Measurements from ENCODE around the gene THPO.

THPO gene

GRCh38 chr3:184362668-184363546, 15.1 kb downstream of the THPO start:
- TF ChIP-seq ZNF274 (IDR thresholded peaks at IDR 0.05; ENCODE audit: low read depth, low read length) = no peak

GRCh38 chr3:184361932-184362667, 15.9 kb downstream of the THPO start:
- H3K4me3 ChIP-seq (ENCODE audit: low read length) = peak overlapping the region; percentile 86
- TF ChIP-seq ZNF274 (IDR thresholded peaks at IDR 0.05; ENCODE audit: low read depth, low read length) = no peak

More at GRCh38 chr3:184362668-184363546, 15.1 kb downstream of the THPO start:
- peak overlapping the region; percentile 86 for H3K4me3 ChIP-seq (ENCODE audit: low read length)

DNA sequence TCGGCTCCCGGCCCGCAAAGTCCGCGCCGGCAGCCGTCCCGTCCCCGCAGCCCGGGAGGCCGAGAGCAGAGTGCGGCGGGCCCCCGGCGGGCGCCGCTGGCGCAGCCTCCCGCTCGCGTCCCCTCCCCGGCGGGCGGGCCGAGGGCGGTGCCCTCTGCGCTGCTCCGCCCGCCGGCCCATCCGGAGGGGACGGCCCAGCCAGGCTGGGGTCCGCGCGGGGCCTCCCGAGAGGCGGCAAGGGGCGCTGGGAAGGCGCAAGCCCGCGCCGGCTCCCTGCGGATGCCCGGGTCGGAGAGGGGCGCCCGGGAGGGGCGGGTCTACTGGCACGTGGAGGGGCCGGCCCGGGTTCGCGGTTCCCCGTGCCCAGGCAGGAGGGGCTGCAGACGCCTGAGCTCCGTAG, 16.5 kb downstream of the THPO start, which contains the start of the genes CLCN2 and POLR2H:
CLCN2 (minus strand) TSS at position 74 of the 400 bp plus-strand sequence. CDS start 126 bp downstream, outside the sequence.
POLR2H (plus strand) TSS at position 179 of the 400 bp plus-strand sequence. CDS start 1,783 bp downstream, outside the sequence.
- TF ChIP-seq ZNF274 (IDR thresholded peaks at IDR 0.05; ENCODE audit: low read depth, low read length) = no peak
- H3K4me3 ChIP-seq (ENCODE audit: low read length) = peak within 1 kb of the TSS; percentile 86

- TF ChIP-seq ZNF274 (IDR thresholded peaks at IDR 0.05; ENCODE audit: low read depth, low read length) = no peak
- H3K4me3 ChIP-seq (ENCODE audit: low read length) = peak overlapping the region; percentile 86; the same call in 1 of the 2 replicates
Measured at GRCh38 chr3:184360929-184361531, 17.0 kb downstream of the THPO start.

DNA sequence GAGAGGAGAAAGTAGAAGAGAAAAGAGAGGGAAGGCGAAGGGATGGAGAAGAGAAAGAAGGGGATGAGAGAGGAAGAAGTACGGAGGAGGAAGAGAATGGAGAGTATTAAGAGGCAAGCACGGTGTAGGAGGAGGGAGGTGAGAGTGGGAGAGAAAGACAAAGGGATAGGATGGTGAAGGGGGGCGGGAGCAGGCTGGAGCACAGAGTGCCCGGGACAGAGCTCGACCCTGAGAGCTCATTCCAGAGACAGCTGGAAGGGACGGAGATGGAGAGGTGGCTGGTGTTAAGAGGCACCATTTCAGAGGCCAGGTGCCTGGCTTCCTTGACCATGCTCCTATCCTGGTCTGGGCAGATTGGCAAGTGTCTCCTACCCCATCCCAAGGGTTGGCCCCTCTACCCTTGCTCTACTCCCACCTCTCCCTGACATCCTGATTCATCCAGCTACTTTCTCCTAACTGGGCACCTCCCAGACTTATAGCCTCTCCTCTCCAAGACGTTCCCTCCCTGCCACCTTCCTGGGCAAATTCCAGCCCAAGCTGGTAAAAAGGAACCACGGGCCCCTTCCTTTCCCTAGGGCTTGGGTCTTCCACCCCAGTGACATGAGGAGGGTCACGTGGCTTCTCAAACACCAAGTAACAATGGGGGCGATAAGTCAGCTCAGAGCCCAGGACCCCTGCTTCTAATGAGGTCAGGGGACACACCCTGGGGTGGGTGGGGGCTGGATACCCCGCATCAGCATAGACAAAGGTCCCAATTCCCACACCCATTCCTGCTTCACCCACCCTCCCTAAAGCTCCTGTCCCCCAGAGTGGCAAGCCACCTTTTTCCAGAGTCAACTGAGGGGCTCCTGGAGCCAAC, 17.7 kb downstream of the THPO start:
- no peak for TF ChIP-seq ZNF274 (IDR thresholded peaks at IDR 0.05; ENCODE audit: low read depth, low read length)
- H3K4me3 ChIP-seq (ENCODE audit: low read length) = no peak overlapping the region; the same call in 1 of the 2 replicates

DNA sequence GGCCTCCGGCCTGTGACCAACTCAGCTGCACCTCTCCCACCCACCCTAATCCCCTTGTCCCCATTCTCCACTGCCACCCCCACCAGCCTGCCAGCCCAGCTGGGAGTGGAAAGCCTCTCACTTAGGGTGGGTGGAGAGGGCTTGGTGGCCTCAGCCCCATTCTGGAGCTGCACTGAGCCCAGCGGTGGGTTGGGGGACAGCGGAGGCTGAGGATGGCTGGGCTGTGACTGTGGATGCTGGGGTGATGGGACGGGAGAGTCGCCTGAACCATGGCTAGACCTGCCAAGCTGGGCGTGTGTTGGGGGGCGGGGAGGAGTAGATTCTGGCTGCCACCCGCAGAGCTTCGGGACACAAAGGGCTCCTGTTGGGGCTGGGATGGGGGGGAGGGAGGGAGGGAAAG, 18.4 kb downstream of the THPO start:
- no peak overlapping the region for H3K4me3 ChIP-seq (ENCODE audit: low read length)
- no peak for TF ChIP-seq ZNF274 (IDR thresholded peaks at IDR 0.05; ENCODE audit: low read depth, low read length)

DNA sequence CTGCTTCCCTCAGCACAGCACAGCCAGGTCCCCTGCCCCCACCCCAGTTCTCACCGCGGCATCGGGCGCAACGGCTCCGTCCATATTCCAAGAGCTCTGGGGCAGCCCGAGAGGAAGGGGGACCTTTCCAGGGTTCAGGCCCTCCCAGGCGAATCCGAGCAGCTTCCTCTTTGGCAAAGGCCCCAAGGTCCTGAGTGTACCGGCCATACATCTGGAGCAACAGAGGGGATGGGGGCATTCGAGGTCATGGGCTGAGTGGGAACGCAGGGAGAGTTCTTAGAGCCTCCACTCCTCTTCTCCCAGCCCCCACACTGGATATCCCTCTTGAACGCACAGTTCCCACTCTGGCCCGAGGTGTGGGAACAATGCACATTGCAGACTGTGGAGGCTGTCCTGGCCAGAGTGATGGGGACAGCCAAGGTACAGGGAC, 19.1 kb downstream of the THPO start:
- H3K4me3 ChIP-seq (ENCODE audit: low read length) = no peak overlapping the region
- no peak for TF ChIP-seq ZNF274 (IDR thresholded peaks at IDR 0.05; ENCODE audit: low read depth, low read length)

- no peak overlapping the region for H3K4me3 ChIP-seq (ENCODE audit: low read length)
- no peak for TF ChIP-seq ZNF274 (IDR thresholded peaks at IDR 0.05; ENCODE audit: low read depth, low read length)
Measured at GRCh38 chr3:184358124-184358767, 19.8 kb downstream of the THPO start.

GRCh38 chr3:184357248-184358123, 20.5 kb downstream of the THPO start:
- no peak overlapping the region for H3K4me3 ChIP-seq (ENCODE audit: low read length)
- no peak for TF ChIP-seq ZNF274 (IDR thresholded peaks at IDR 0.05; ENCODE audit: low read depth, low read length)

GRCh38 chr3:184355261-184356040, 22.6 kb downstream of the THPO start:
- no peak overlapping the region for H3K4me3 ChIP-seq (ENCODE audit: low read length)
- no peak for TF ChIP-seq ZNF274 (IDR thresholded peaks at IDR 0.05; ENCODE audit: low read depth, low read length)

DNA sequence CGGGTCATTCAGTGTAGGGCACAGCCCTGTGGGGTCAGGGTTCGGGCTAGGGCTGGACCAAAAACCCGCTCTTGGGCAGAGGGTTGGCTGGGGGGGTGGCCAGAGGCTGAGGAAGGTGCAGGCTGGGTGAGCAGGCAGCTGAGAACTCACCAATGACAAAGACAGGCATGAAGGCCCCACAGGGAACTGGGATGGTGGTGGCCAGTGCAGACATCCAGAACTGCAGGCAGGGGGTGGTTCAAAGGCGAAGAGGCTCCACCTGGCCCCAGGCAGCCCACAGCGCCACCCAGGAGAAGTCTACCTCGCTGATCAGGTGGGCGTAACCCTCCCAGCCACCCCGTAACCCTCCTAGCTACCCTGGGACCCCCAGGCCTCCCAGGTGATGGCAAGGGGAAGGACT, 23.3 kb downstream of the THPO start:
- no peak for TF ChIP-seq ZNF274 (IDR thresholded peaks at IDR 0.05; ENCODE audit: low read depth, low read length)
- H3K4me3 ChIP-seq (ENCODE audit: low read length) = no peak overlapping the region
